PFSK-1 (cell line): ENCODE data around the gene FOXR2.

Source experiments
- FOXP2 ChIP-seq: optimal IDR thresholded peaks from 2 replicates; pipeline ENCODE3; 2011; ENCODE audit warnings: borderline replicate concordance, control low read depth, inconsistent platforms; ENCODE audit not compliant: insufficient read depth; ENCODE audit errors: extremely low read length, extremely low read depth
- POLR2AphosphoS5 ChIP-seq: IDR thresholded peaks from 2 replicates; pipeline ENCODE4 v1.6.1; 2012; ENCODE audit warnings: low read depth, mild to moderate bottlenecking, control low read depth, low read length, moderate library complexity
- SIN3A ChIP-seq: IDR thresholded peaks from 2 replicates; pipeline ENCODE4 v1.6.1; 2012; ENCODE audit warnings: mild to moderate bottlenecking, low read length, moderate library complexity, borderline replicate concordance; ENCODE audit not compliant: insufficient read depth
- TAF1 ChIP-seq: IDR thresholded peaks from 2 replicates; pipeline ENCODE4 v1.6.1; 2012; ENCODE audit warnings: low read length, control low read depth, borderline replicate concordance; ENCODE audit not compliant: insufficient read depth
- TF ChIP-seq, protein P1 (sequence below), 2 experiments: IDR thresholded peaks; 2 replicates each; pipeline versions ENCODE4 v1.6.1 to v1.8.0; 2011 to 2012; ENCODE audit warnings: low read depth in 2 of 2, low read length in 2 of 2, control low read depth in 1 of 2, inconsistent platforms in 1 of 2, mild to moderate bottlenecking in 1 of 2, moderate library complexity in 1 of 2; ENCODE audit not compliant: insufficient read depth in 1 of 2

Gene FOXR2

DNA sequence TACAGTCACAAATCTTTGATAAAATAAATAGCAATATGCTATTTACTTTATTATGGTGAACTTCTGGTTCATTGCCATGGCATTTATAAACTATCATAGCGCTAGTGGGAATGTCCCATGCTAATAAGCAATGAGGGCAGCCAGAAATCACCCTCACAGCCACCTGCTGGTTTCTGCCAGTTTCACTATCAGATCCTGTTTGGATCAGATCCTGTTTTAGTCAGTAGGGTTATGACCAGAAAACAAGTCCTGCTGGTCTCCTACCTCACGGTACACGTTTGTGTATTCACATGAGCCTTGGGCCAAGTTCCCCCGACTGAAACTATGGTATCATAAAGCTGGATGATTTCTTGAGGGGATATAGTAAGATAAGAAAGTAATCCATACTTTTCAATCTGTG lies 17.7 kb downstream of the FOXR2 start:
- TF ChIP-seq, protein P1, sequence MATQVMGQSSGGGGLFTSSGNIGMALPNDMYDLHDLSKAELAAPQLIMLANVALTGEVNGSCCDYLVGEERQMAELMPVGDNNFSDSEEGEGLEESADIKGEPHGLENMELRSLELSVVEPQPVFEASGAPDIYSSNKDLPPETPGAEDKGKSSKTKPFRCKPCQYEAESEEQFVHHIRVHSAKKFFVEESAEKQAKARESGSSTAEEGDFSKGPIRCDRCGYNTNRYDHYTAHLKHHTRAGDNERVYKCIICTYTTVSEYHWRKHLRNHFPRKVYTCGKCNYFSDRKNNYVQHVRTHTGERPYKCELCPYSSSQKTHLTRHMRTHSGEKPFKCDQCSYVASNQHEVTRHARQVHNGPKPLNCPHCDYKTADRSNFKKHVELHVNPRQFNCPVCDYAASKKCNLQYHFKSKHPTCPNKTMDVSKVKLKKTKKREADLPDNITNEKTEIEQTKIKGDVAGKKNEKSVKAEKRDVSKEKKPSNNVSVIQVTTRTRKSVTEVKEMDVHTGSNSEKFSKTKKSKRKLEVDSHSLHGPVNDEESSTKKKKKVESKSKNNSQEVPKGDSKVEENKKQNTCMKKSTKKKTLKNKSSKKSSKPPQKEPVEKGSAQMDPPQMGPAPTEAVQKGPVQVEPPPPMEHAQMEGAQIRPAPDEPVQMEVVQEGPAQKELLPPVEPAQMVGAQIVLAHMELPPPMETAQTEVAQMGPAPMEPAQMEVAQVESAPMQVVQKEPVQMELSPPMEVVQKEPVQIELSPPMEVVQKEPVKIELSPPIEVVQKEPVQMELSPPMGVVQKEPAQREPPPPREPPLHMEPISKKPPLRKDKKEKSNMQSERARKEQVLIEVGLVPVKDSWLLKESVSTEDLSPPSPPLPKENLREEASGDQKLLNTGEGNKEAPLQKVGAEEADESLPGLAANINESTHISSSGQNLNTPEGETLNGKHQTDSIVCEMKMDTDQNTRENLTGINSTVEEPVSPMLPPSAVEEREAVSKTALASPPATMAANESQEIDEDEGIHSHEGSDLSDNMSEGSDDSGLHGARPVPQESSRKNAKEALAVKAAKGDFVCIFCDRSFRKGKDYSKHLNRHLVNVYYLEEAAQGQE (IDR thresholded peaks at IDR 0.05; ENCODE audit: insufficient read depth in 1 of 2, low read depth in 2 of 2, low read length in 2 of 2), result no peak
- TF ChIP-seq POLR2AphosphoS5 (no peak), FOXP2 (no peak), SIN3A (no peak), TAF1 (no peak)

DNA sequence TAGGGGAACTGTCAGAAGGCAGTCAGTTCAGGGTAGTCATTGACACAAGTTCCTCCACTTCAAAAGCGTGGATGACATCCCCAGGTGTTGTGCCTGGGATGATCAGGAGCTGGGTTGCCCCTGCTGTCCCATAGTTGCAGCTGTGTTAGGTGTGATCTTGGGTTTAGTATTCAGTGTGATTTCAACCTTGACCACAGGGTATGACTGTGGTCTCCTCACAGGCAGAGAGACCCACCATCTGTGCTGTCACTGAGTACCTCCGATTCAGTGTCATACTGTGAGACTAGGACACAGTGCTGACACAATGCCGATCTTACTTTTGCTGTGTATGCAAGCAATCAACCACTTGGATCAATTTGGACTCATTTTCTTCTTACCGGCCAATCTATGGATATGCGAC lies 25.2 kb downstream of the FOXR2 start:
- TF ChIP-seq, protein P1 (IDR thresholded peaks at IDR 0.05; ENCODE audit: insufficient read depth in 1 of 2, low read depth in 2 of 2, low read length in 2 of 2), result no peak
- TF ChIP-seq POLR2AphosphoS5, result no peak
- TF ChIP-seq SIN3A, result no peak
- no peak for TF ChIP-seq FOXP2
- no peak for TF ChIP-seq TAF1

DNA sequence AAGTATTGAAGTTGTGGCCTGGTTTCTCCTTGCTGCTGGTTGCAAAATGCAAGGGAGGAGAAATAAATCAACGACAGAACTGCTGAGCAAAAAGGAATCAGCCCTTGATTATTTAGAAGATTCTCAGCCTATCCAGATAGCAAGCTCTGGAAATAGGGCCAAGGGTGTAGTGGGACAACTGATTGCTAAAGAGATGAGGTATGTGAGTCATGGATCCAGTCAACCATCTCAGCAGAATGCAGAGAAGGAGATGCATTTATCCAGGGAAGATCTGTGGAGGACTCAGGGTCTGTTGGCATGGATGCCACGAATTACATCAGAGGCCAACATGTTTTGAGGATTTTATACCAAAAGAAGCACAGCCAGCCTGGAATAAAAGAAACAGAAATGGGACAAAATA lies 36.7 kb downstream of the FOXR2 start:
- no peak for TF ChIP-seq TAF1
- TF ChIP-seq SIN3A, result no peak
- TF ChIP-seq POLR2AphosphoS5, result no peak
- TF ChIP-seq, protein P1 (IDR thresholded peaks at IDR 0.05; ENCODE audit: insufficient read depth in 1 of 2, low read depth in 2 of 2, low read length in 2 of 2), result no peak
- TF ChIP-seq FOXP2, result no peak

DNA sequence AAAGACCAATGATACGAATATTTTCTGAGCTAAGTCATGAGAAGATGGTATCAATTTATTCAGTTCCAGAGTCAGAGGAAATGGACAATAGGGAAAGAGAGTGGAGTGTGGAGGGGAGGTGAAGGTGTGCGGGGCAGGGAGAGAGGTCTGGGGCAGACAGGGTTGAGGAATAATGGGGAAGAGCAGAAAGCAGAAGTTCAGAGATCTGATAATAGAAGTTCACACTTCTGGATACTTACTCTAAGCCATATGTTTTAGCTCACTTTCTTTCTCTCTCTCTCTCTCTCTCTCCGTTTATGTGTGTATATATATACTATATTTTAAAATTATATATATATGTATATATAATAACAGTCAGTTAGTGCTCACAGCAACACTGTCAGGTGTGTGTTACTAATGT lies 40.4 kb downstream of the FOXR2 start:
- TF ChIP-seq POLR2AphosphoS5 (no peak), FOXP2 (no peak), TAF1 (no peak), SIN3A (no peak)
- TF ChIP-seq, protein P1 (IDR thresholded peaks at IDR 0.05; ENCODE audit: insufficient read depth in 1 of 2, low read depth in 2 of 2, low read length in 2 of 2), result no peak

DNA sequence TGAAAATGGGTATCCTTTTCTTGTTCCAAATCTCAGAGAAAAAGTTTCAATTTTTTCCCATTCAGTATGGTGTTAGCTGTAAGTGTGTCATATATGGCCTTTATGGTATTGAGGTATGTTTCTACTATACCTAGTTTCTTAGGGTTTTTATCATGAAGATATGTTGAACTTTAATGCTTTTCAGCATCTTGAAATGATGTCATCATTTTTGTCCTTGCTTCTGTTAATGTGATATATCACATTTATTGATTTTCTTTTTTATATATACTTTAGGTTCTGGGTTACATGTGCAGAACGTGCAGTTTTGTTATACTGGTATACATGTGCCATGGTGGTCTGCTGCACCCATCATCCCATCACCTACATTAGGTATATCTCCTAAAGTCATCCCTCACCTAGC lies 44.9 kb downstream of the FOXR2 start:
- TF ChIP-seq, protein P1 (IDR thresholded peaks at IDR 0.05; ENCODE audit: insufficient read depth in 1 of 2, low read depth in 2 of 2, low read length in 2 of 2), result no peak
- no peak for TF ChIP-seq FOXP2
- TF ChIP-seq SIN3A, result no peak
- TF ChIP-seq POLR2AphosphoS5, result no peak
- no peak for TF ChIP-seq TAF1
